ENCODE measurements around the gene USP9X.
A peak's percentile ranks its signal among the peaks of the same experiment; 100 is the strongest.
"Not testable (repeated sequence)": the region's sequence is repeated elsewhere in the genome, so short reads cannot be mapped to it uniquely, and the experiment has no call there.

Gene USP9X

GRCh38 chrX:41276661-41277506 lies 191.6 kb downstream of the USP9X start:
- no peak for TF ChIP-seq ZC3H10 (CRISPR knock-in tag; IDR thresholded peaks at IDR 0.05)
- TF ChIP-seq ZNF8 (CRISPR knock-in tag; IDR thresholded peaks at IDR 0.05), result no peak
- TF ChIP-seq ESRRG (CRISPR knock-in tag; IDR thresholded peaks at IDR 0.05), result no peak
- no peak for TF ChIP-seq TSHZ2 (CRISPR knock-in tag; IDR thresholded peaks at IDR 0.05)
- no peak for TF ChIP-seq GLIS3 (CRISPR knock-in tag; IDR thresholded peaks at IDR 0.05)
- no peak for TF ChIP-seq RARB (CRISPR knock-in tag; IDR thresholded peaks at IDR 0.05)
- no peak for TF ChIP-seq PATZ1 (CRISPR knock-in tag; IDR thresholded peaks at IDR 0.05; ENCODE audit: borderline replicate concordance)
- no peak for TF ChIP-seq ZNF565 (CRISPR knock-in tag; conservative IDR thresholded peaks at IDR 0.05; ENCODE audit: low read depth)
- TF ChIP-seq TOX (CRISPR knock-in tag; IDR thresholded peaks at IDR 0.05; ENCODE audit: borderline replicate concordance), result no peak
- no peak for TF ChIP-seq POU6F1 (CRISPR knock-in tag; IDR thresholded peaks at IDR 0.05; ENCODE audit: borderline replicate concordance, low read depth)
- TF ChIP-seq ZNF70 (CRISPR knock-in tag; IDR thresholded peaks at IDR 0.05), result no peak
- no peak for TF ChIP-seq OSR1 (CRISPR knock-in tag; IDR thresholded peaks at IDR 0.05)
- TF ChIP-seq ARNTL (CRISPR knock-in tag; IDR thresholded peaks at IDR 0.05; ENCODE audit: borderline replicate concordance, low read depth), result no peak
- TF ChIP-seq ZFP3 (CRISPR knock-in tag; IDR thresholded peaks at IDR 0.05), result no peak
- TF ChIP-seq TCF4 (CRISPR knock-in tag; IDR thresholded peaks at IDR 0.05; ENCODE audit: borderline replicate concordance), result no peak
- no peak for TF ChIP-seq ZFP30 (CRISPR knock-in tag; IDR thresholded peaks at IDR 0.05)
- no peak for TF ChIP-seq CSRNP3 (CRISPR knock-in tag; IDR thresholded peaks at IDR 0.05)
- ATAC-seq, result peak; percentile 5

- ATAC-seq, result not testable (repeated sequence)
Observed at GRCh38 chrX:41282307-41282706, 197.1 kb downstream of the USP9X start.

- ATAC-seq, result not testable (repeated sequence)
Observed at GRCh38 chrX:41285928-41286327, 200.7 kb downstream of the USP9X start.

Data from SK-N-SH treated with all-trans-retinoic acid at 6 μM for 48 hours (cell line).